K562 (cell line): ENCODE data around the gene CPT1A.

Experiments used
- RBM14 ChIP-seq: fragments of 200-400 bp; formaldehyde crosslinking; IDR thresholded peaks from 2 replicates; pipeline ENCODE4 v1.6.1; 2018; ENCODE audit warnings: low read depth, mild to moderate bottlenecking, low read length, moderate library complexity, borderline replicate concordance; ENCODE audit not compliant: insufficient read depth
- RBM39 ChIP-seq: fragments of 200-400 bp; formaldehyde crosslinking; optimal IDR thresholded peaks from 2 replicates; pipeline ENCODE3; 2018; ENCODE audit warnings: low read depth, low read length
- ZC3H11A ChIP-seq: IDR thresholded peaks from 2 replicates; pipeline ENCODE4 v1.6.1; 2012; ENCODE audit warnings: low read depth, low read length, improper control_type of control experiment
- ZNF212 ChIP-seq: fragments of 450-650 bp; formaldehyde crosslinking; IDR thresholded peaks from 2 replicates; pipeline ENCODE4 v1.4.0; 2020; ENCODE audit warnings: mild to moderate bottlenecking
- TF ChIP-seq, protein P1 (sequence below), 2 experiments: fragments of 450-650 bp; formaldehyde crosslinking in 1 of 2; IDR thresholded peaks; 2 replicates each; pipeline versions ENCODE4 v1.4.0 to v1.6.1; 2014 to 2020; ENCODE audit warnings: mild to moderate bottlenecking in 2 of 2, borderline replicate concordance in 1 of 2, low read depth in 1 of 2

DNA sequence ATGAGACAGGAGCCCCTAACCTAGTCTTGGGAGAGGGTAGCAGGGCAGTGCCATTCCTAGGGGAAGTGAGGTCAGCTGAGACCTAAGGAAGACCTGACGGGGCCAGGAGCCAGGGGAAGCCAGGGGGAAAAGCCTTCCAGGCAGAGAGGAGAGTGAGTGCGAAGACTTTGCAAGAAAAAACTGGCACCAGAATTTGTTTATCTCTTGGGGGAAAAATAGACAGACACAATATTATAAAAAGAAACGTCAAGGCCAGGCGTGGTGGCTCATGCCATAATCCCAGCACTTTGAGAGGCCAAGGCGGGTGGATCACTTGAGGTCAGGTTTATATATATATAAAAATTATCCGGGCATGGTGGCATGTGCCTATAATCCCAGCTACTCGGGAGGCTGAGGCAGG, 63.5 kb downstream of the CPT1A start:
- TF ChIP-seq RBM14 (no peak), ZNF212 (no peak), RBM39 (no peak), ZC3H11A (no peak)
- TF ChIP-seq, protein P1, sequence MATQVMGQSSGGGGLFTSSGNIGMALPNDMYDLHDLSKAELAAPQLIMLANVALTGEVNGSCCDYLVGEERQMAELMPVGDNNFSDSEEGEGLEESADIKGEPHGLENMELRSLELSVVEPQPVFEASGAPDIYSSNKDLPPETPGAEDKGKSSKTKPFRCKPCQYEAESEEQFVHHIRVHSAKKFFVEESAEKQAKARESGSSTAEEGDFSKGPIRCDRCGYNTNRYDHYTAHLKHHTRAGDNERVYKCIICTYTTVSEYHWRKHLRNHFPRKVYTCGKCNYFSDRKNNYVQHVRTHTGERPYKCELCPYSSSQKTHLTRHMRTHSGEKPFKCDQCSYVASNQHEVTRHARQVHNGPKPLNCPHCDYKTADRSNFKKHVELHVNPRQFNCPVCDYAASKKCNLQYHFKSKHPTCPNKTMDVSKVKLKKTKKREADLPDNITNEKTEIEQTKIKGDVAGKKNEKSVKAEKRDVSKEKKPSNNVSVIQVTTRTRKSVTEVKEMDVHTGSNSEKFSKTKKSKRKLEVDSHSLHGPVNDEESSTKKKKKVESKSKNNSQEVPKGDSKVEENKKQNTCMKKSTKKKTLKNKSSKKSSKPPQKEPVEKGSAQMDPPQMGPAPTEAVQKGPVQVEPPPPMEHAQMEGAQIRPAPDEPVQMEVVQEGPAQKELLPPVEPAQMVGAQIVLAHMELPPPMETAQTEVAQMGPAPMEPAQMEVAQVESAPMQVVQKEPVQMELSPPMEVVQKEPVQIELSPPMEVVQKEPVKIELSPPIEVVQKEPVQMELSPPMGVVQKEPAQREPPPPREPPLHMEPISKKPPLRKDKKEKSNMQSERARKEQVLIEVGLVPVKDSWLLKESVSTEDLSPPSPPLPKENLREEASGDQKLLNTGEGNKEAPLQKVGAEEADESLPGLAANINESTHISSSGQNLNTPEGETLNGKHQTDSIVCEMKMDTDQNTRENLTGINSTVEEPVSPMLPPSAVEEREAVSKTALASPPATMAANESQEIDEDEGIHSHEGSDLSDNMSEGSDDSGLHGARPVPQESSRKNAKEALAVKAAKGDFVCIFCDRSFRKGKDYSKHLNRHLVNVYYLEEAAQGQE (IDR thresholded peaks at IDR 0.05; ENCODE audit: borderline replicate concordance): no peak
- TF ChIP-seq, protein P1 (CRISPR knock-in tag; IDR thresholded peaks at IDR 0.05; ENCODE audit: low read depth): no peak
